ENCODE results near the gene ORAI3.
A peak's percentile ranks its signal among the peaks of the same experiment; 100 is the strongest.

The ORAI3 gene

DNA sequence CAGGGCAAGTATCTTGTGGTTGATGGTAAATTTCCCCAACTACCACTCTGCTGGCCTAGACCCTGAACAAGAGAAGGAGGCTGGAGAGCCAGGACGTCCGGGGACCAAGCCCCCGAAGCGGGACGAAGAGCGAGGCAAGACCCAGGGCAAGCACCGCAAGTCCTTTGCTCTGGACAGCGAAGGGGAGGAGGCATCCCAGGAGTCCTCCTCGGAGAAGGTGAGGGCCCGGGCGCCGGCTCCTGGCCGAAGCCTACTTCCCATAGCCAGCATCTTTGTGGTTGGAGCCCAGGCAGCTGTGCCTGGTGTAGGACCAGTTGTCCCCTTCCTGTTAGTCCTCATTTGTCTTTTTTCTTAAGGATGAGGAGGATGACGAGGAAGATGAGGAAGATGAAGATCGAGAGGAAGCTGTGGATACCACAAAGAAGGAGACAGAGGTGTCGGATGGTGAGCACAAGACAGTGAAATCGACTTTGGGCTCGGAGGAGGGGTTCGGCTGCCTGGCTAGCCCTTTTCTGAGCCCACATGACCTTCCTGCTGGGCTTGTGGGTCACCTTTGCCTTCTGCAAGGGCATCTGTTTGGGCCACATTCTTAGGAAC is 20.5 kb downstream of the ORAI3 start:
- DNase-seq (ENCODE audit: low read depth, low spot score): no peak

DNA sequence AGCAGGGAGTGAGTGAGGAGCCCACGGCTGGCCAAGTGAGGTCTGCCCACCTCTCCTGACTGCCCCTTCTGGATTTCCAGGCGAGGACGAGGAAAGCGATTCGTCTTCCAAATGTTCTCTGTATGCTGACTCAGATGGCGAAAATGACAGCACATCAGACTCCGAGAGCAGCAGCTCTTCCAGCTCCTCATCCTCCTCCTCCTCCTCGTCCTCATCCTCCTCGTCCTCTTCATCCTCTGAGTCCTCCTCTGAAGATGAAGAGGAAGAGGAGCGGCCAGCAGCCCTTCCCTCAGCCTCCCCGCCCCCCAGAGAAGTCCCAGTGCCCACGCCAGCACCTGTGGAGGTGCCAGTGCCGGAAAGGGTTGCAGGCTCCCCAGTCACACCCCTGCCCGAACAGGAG is 22.4 kb downstream of the ORAI3 start:
- DNase-seq (ENCODE audit: low read depth, low spot score): no peak

DNA sequence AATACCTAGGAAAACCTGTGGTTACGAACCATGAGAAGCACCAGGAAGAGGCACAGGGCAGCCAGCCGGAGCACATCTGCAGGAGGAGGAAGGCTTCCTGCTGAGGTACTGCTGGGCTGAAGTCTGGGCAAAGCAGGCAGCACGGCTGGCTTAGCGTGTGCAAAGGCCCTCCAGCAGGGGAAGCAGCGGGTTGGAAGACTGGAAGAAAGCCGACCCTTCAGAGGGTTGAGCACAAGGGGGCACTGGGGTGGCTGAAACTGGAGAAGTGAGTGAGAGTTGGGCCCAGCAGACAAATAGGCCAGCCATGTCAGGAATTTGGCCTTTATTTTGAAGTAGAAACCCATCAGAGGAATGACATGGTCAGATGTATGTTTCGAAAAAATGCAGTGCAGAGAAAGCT is 24.0 kb downstream of the ORAI3 start:
- DNase-seq (ENCODE audit: low read depth, low spot score): peak; percentile 63

DNA sequence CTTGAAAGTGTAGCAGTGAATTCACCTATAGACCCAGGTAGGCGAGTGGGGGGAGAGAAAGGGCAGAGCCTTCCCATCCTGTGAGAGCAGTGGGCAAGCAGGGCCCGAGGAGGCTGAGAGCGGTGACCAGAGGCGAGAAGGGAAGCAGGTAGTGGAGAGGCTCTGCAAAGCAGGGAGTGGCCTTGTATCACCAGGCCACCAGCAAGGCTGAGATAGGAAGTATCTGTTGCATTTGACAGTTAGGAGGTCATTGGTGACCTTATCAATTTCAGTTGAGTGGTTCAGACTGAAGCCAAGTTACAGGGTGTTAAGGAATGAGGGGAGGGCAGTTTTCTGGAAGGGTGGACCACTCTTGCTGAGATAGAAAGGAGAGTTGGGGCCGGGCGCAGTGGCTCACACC is 25.5 kb downstream of the ORAI3 start:
- DNase-seq (ENCODE audit: low read depth, low spot score): no peak

DNA sequence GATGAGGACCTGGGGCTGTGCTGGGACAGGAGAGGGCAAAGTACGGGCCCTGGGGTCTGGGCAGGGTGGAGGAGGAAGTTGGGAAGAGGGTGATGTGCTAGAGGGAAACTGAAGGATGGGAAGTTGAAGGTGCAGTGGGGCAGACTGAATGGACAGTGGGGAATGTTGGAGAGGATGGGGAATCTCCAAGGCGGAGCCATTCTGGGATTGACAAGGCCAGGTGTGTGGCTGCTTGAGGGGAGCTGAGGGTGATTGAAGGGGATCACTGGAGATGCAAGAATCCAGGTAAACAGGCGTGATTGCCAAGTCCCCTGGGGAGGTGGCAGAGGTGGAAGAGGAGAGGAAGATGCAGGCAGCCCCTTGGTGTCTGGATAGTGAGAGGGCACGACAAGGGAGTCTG is 27.6 kb downstream of the ORAI3 start:
- DNase-seq (ENCODE audit: low read depth, low spot score): no peak

DNA sequence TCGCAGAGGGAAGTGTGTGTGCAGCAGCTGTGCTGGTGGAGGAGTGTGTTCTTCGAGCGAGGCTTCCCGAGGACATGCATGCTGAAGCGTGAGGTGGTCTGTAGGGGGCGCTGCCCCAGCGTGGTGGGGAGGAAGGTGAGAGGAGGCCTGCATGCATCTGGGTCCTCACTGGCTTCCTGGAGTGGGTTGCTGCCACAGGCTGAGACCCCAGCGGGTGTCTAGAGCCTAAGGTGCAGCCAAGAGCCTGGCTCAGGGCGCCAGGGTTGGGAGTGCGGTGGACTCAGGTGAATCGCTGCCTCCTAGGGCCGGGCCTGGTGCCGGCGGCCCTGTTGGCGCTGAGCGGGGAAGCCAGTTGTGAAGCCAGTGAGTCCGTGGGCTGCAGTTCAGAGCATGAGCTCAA is 28.6 kb downstream of the ORAI3 start:
- peak; percentile 45 for DNase-seq (ENCODE audit: low read depth, low spot score)

DNA sequence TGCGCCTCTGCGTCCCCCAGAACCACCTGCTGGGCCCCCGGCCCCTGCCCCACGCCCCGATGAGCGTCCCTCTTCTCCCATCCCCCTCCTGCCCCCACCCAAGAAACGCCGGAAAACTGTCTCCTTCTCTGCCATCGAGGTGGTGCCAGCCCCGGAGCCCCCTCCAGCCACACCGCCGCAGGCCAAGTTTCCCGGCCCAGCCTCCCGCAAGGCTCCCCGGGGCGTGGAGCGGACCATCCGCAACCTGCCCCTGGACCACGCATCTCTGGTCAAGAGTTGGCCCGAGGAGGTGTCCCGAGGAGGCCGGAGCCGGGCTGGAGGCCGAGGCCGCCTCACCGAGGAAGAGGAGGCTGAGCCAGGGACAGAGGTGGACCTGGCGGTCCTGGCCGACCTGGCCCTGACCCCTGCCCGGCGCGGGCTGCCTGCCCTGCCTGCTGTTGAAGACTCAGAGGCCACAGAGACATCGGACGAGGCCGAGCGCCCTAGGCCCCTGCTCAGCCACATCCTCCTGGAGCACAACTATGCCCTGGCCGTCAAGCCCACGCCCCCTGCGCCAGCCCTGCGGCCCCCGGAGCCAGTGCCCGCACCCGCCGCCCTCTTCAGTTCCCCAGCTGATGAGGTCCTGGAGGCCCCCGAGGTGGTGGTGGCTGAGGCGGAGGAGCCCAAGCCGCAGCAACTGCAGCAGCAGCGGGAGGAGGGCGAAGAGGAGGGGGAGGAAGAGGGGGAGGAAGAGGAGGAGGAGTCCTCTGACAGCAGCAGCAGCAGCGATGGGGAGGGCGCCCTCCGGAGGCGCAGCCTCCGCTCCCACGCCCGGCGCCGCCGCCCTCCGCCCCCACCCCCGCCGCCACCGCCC is 30.5 kb downstream of the ORAI3 start:
- DNase-seq (ENCODE audit: low read depth, low spot score): no peak

DNA sequence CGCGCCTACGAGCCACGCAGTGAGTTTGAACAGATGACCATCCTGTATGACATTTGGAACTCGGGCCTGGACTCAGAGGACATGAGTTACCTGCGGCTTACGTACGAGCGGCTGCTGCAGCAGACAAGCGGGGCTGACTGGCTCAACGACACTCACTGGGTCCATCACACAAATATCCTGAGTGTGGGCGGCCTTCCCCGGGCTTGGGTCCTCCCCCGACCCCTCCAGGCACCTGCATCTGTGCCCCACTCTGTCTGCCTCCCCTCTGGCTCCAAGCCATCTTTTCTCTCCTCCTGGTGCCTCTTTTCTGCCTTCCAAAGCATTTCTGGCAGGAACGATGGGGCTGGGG is 31.1 kb downstream of the ORAI3 start:
- DNase-seq (ENCODE audit: low read depth, low spot score): no peak

DNA sequence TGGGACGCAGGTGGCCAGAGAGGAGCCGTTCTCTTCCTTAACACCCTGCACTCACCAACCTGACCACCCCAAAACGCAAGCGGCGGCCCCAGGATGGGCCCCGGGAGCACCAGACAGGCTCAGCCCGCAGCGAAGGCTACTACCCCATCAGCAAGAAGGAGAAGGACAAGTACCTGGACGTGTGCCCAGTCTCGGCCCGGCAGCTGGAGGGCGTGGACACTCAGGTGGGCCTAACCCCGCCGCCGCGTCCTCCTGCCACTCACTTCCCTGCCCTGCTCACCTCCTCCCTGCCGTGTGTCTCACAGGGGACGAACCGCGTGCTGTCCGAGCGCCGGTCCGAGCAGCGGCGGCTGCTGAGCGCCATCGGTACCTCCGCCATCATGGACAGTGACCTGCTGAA is 31.6 kb downstream of the ORAI3 start:
- no peak for DNase-seq (ENCODE audit: low read depth, low spot score)

DNA sequence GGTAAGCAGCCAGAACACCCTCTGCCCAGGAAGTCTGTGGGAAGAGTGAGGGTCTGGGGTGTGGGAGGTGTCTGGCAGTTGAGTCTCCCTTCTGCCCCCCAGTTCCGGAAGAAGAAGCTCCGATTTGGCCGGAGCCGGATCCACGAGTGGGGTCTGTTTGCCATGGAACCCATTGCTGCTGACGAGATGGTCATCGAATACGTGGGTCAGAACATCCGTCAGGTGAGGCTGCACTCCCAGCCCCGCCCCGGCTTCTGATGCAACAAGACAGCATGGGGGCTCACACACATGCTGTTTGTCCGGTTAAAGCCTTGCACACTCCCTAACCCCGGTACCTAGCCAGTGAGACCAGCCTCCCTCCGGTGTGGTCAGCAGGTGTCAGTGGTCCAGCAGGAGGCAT is 32.1 kb downstream of the ORAI3 start:
- DNase-seq (ENCODE audit: low read depth, low spot score): no peak

DNA sequence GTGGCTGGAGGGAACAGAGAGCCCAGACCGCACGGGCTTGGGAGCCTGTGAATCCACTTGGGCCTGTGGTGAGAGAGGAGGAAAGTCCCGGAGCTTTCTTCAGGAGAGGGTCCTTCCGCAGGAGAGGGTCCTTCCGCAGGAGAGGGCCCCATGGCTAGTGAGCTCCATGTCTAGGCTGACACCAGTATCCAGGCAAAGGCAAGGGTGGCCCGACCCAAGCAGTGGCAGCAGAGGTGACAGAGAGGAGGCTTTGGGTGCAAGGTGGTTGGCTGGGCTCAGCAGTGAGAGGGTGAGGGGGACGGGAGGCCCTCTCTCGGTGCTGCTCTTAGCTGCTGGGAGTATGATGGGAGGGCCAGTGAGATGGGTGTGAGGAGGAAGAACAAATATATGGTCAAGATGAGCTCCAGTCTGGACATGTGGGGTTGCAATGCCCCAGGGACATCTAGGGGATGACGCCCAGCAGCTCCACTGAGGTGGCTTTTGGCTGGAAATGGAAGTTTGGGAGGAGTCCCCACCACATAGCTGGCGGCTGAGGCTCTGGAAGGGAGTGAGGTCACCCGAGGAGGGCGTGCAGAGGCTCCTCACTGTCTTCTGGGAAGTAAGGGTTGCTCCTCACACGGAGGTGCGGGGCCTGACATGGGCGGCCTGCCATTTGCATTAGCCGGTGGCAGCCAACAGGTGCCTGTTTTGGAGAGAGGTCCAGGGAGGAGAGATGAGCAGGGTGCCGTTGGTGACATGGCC is 33.9 kb downstream of the ORAI3 start:
- DNase-seq (ENCODE audit: low read depth, low spot score): no peak

DNA sequence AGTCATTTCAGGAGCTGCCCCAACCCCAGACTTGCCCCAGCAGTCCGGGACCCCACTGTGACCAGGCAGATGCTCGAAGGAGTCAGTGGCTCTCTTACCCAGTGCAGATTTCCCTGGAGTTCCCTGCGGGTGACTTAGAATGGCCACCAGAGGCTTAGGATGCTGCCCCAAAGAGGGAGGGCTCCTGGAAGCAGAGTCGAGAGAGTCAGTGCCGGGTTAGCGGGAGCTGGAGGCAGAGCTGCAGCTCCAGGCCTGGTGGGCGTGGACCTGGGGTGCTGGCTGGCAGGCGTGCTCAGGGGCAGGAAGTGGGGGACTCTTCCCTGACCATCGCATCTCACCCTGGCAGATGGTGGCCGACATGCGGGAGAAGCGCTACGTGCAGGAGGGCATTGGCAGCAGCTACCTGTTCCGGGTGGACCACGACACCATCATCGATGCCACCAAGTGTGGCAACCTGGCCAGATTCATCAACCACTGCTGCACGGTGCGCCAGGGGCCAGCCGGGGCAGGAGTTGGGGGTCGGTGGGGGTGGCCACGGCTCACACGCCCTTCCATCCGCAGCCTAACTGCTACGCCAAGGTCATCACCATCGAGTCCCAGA is 34.5 kb downstream of the ORAI3 start:
- DNase-seq (ENCODE audit: low read depth, low spot score): no peak

DNA sequence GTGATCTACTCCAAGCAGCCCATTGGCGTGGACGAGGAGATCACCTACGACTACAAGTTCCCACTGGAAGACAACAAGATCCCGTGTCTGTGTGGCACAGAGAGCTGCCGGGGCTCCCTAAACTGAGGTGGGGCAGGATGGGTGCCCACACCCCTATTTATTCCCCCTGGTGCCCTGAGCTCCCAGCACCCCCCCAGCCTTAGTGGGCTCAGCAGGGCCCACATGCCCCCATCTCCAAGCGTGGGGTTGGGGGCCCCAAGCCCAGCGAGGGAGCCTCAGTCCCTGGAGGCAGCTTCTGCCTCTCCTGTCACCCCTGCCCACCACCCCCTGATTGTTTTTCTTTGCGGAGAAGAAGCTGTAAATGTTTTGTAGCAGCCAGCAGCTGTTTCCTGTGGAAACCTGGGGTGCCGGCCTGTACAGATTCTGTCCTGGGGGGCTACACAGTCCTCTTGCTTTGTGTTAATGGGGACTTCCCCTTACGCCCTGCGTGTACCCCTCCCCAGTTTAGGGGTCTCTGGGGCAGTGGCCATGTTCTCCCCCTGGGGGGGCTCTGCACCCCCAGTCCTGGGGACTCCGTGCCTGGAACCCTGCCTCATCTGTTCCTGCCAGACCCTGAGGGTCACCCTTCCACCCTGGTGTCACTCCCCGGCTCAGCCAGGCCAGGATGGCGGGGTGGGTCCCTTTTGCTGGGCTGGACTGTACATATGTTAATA is 35.2 kb downstream of the ORAI3 start:
- no peak for DNase-seq (ENCODE audit: low read depth, low spot score)

DNA sequence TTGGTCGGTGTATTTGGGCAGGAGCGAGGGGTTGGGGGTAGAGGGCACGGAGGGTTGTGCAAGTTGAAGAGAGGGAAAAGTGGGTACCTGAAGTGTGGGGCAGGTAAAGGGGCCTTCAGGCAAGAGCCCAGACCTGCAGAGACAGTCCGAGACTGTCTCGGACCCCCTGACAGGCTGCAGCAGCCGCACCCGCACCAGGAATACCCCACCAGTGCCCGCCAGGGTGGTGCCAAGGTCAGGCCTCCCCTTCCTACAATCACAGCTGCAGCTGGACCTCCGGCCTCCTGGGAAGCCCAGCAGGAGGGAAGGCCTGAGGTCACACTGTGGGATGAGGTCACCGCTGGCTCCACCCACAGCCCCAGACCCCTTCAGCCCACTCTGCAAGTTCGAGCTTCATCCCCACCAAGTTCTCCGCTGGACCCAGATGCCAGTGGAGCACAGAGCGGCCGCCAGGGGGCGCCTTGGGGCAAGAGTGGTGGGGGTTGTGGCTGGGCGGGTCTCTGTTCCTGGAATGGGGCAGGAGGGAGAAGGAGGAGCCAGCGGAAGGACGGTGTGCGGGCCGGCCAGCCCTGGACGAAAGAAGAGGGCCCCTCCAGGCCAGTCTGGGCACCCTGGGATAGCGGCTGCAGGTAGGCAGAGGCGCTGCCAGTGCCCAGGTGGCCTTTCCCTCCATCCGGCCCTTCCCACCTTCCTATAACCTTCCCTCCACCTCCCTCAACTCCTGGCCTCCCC is 36.0 kb downstream of the ORAI3 start, which contains the start of gene HSD3B7:
TSS of gene HSD3B7 (plus strand) at position 539 of the 732 bp plus-strand sequence. CDS start 452 bp downstream, outside the sequence.
- peak; percentile 97 for DNase-seq (ENCODE audit: low read depth, low spot score)

DNA sequence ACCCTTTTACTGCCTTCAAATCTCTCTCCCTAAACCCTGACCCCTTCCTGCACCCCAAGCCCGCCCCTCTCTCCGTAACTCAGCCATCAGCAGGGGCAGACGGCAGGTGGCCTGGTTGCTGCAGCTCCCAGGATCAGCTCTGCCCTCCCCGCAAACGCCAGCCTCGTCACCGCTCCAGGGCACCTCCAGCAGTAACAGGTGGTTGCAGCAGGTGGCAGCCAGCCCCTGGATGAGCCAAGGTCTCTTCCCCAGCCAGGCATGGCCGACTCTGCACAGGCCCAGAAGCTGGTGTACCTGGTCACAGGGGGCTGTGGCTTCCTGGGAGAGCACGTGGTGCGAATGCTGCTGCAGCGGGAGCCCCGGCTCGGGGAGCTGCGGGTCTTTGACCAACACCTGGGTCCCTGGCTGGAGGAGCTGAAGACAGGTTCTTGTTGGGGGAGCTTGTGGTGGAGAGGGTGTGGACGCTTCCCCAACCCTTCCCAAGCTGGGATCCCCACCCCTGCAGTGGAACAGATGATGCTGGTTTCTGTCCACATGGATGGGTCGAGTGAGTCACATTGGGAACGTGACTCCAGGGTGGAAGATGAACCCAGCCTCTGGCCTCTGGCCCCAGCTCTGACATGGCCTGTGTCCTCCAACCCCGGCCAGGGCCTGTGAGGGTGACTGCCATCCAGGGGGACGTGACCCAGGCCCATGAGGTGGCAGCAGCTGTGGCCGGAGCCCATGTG is 36.7 kb downstream of the ORAI3 start:
- DNase-seq (ENCODE audit: low read depth, low spot score): no peak

DNA sequence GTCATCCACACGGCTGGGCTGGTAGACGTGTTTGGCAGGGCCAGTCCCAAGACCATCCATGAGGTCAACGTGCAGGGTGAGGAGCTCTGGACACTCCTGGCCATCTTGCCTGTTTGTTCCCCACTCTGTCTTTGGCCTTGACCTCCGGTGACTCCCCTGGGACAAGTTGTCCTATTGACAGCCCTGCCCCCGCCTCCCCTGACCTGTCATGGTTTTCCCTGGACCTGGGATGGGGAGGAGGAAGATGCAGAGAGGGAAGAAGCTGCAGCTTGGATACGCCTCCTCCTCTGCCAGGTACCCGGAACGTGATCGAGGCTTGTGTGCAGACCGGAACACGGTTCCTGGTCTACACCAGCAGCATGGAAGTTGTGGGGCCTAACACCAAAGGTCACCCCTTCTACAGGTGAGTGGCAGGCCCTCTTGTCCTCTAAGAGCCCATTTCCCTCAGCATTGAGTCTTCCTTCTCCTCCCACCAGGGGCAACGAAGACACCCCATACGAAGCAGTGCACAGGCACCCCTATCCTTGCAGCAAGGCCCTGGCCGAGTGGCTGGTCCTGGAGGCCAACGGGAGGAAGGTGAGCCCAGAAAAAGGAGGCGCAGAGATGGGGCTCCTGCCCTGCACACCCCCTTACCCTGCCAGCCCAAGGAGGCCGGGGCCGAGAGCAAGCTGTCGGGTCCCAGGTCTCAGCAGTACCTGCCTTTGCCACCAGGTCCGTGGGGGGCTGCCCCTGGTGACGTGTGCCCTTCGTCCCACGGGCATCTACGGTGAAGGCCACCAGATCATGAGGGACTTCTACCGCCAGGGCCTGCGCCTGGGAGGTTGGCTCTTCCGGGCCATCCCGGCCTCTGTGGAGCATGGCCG is 37.5 kb downstream of the ORAI3 start:
- no peak for DNase-seq (ENCODE audit: low read depth, low spot score)

DNA sequence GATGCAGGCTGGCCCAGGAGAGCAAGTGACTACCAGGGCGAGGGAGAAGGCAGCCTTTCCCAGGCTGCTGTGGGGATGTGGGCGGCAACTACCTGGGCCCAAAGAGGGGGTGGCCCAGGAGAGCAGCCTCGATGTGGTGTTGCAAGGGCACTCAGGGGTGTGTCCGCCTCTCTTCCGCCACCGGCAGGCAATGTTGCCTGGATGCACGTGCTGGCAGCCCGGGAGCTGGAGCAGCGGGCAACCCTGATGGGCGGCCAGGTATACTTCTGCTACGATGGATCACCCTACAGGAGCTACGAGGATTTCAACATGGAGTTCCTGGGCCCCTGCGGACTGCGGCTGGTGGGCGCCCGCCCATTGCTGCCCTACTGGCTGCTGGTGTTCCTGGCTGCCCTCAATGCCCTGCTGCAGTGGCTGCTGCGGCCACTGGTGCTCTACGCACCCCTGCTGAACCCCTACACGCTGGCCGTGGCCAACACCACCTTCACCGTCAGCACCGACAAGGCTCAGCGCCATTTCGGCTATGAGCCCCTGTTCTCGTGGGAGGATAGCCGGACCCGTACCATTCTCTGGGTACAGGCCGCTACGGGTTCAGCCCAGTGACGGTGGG is 38.8 kb downstream of the ORAI3 start:
- DNase-seq (ENCODE audit: low read depth, low spot score): no peak

DNA sequence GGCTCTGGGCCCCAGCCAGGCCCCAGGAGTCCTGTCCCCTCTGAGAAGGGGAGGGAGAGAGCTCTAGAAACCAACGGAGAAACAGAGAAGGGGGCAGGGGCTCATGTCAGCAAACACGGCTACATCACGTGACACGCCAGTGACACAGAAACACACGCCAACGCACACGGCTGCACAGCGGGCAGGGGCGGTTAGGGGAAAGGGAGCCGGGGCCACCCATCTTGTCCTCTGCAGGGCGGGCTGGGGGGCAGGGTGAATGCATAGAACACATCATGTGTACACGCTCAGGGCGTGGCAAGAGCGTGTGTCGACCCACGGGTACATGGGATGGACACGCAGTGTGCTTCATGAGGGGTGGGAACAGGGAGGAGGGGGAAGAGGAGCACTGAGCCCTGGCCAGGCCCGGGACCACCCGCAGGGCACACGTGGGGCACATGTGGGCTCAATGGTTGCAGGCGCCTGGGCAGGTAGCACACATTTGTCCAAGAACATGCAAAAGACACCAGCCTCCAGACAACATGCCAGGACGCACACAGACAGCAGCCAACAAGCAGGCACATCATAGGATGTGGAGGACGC is 40.7 kb downstream of the ORAI3 start:
- DNase-seq (ENCODE audit: low read depth, low spot score): no peak

DNA sequence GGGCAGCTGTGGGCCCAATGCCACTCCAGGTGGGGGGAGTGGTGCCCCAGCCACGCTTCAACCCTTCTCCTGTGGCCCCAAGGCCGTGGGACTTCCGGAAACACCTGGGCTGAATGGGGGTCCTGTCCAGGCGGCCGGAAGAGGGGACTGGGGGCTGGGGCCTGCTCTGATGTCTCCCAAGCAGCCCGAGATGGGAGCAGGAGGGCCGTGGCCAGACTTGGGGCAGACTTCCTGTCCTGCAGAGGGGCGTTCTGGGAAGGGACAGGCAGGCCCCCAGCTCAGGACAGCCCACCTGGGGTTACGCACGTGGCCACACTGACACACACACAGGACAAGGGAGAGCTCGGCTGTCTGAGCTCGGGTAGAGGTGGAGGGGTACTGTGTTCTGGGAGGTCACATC is 41.2 kb downstream of the ORAI3 start:
- DNase-seq (ENCODE audit: low read depth, low spot score): no peak

Data from ELF-1 (cell line).